GM06990 (cell line): ENCODE data around the gene FBXW8.

Experiments
- DNase-seq: peaks from one replicate; pipeline ENCODE4 v3.0.0-alpha.2; 2011; ENCODE audit not compliant: insufficient read length; ENCODE audit errors: extremely low read depth
- H3K27me3 ChIP-seq: replicated peaks from 2 replicates; pipeline ENCODE4 v1.6.0; 2011; ENCODE audit warnings: low read length; ENCODE audit not compliant: control insufficient read depth, insufficient read depth
- H3K36me3 ChIP-seq: 2 replicates; pipeline ENCODE4 v1.5.1; 2011; ENCODE audit warnings: low read length; ENCODE audit not compliant: control insufficient read depth, insufficient read depth
- H3K4me3 ChIP-seq: replicated peaks from 2 replicates; pipeline ENCODE4 v1.5.1; 2011; ENCODE audit warnings: low read depth, mild to moderate bottlenecking, control low read depth, low read length
- CTCF ChIP-seq: IDR thresholded peaks from 2 replicates; pipeline ENCODE4 v1.5.1; 2011; ENCODE audit warnings: low read length, control low read depth, mild to moderate bottlenecking, inconsistent platforms; ENCODE audit not compliant: insufficient read depth, poor library complexity, severe bottlenecking

The FBXW8 gene

GRCh38 chr12:117046861-117047530 lies 136.2 kb downstream of the FBXW8 start:
- DNase-seq, result no peak

GRCh38 chr12:117047810-117048584 lies 137.2 kb downstream of the FBXW8 start:
- peaks cover 10% of the 10 kb centered on the region for H3K36me3 ChIP-seq
- TF ChIP-seq CTCF, result no peak
- DNase-seq, result no peak

More at GRCh38 chr12:117046861-117047530, 136.2 kb downstream of the FBXW8 start:
- no peaks in the 10 kb centered on the region for H3K27me3 ChIP-seq
- peaks cover 10% of the 10 kb centered on the region for H3K36me3 ChIP-seq
- no peak for TF ChIP-seq CTCF
- no peak overlapping the region for H3K4me3 ChIP-seq

GRCh38 chr12:117048585-117048904 lies 137.8 kb downstream of the FBXW8 start:
- peaks cover 10% of the 10 kb centered on the region for H3K36me3 ChIP-seq

More at GRCh38 chr12:117047810-117048584, 137.2 kb downstream of the FBXW8 start:
- Histone ChIP-seq H3K4me3 (no peak overlapping the region), H3K27me3 (no peaks in the 10 kb centered on the region)

GRCh38 chr12:117049295-117049694 lies 138.5 kb downstream of the FBXW8 start:
- Histone ChIP-seq H3K36me3 (peaks cover 10% of the 10 kb centered on the region), H3K27me3 (no peaks in the 10 kb centered on the region), H3K4me3 (no peak overlapping the region)
- no peak for TF ChIP-seq CTCF
- no peak for DNase-seq

More at GRCh38 chr12:117048585-117048904, 137.8 kb downstream of the FBXW8 start:
- TF ChIP-seq CTCF, result no peak
- DNase-seq, result no peak
- H3K4me3 ChIP-seq, result no peak overlapping the region
- H3K27me3 ChIP-seq, result no peaks in the 10 kb centered on the region

- Histone ChIP-seq H3K27me3 (no peaks in the 10 kb centered on the region), H3K36me3 (peaks cover 10% of the 10 kb centered on the region), H3K4me3 (no peak overlapping the region)
- TF ChIP-seq CTCF, result no peak
- no peak for DNase-seq
Measured at GRCh38 chr12:117050060-117050459, 139.3 kb downstream of the FBXW8 start.
